Mucosa of descending colon (tissue), 3 donors: ENCODE results near the gene TMEM141. TPM values are rescaled to one million over a fixed set of nuclear protein-coding genes. Genes with fewer than 3 reads are reported as not detected.
A peak's percentile ranks its signal among the peaks of the same experiment; 100 is the strongest.

ENCODE experiments used
- ATAC-seq: fragments of 200-7000 bp; cut with Tn5 transposase; one replicate; pipeline ENCODE4 v1.9.1; 2020; ENCODE audit warnings: mild to moderate bottlenecking, moderate library complexity
- DNase-seq, 3 donors: peaks; one replicate each; pipeline ENCODE4 v3.0.0-alpha.2; 2020
- H3K36me3 ChIP-seq: fragments of 200-600 bp; one replicate; pipeline ENCODE4 v1.8.0; 2021; ENCODE audit warnings: low read depth, mild to moderate bottlenecking
- H3K4me1 ChIP-seq: fragments of 200-600 bp; one replicate; pipeline ENCODE4 v1.8.0; 2021; ENCODE audit warnings: low read depth, mild to moderate bottlenecking
- H3K4me3 ChIP-seq: fragments of 200-600 bp; one replicate; pipeline ENCODE4 v1.8.0; 2021; ENCODE audit warnings: mild to moderate bottlenecking
- H3K9me3 ChIP-seq: fragments of 200-600 bp; one replicate; pipeline ENCODE4 v1.8.0; 2021; ENCODE audit warnings: mild to moderate bottlenecking
- intact Hi-C, 2 donors: fragments of 100-400 bp; cut with DNase I in 1 of 2; cut with micrococcal nuclease in 1 of 2; formaldehyde crosslinking; loops; one replicate each; pipeline versions ENCODE4 v1.11.0 to v1.11.1; 2022; cut with DNase I, micrococcal nuclease
- total RNA-seq, 3 donors: library from RNA; stranded (reverse); fragmentation: NEBNext Ultra II Directional in 2 of 3; extraction: Animal tissue kit (Norgen Biotek cat#: 25700) in 2 of 3; gene quantifications; one replicate each; pipeline versions ENCODE4 v1.2.1 to v1.2.4, GENCODE V29; 2021 to 2023
- TF ChIP-seq, protein P1 (sequence below): fragments of 200-600 bp; IDR thresholded peaks from one replicate; pipeline ENCODE4 v1.8.0; 2022; ENCODE audit warnings: antibody characterized with exemption, mild to moderate bottlenecking
- donor health status: DM: no; HTN: no; CAD: no; lungs with moderate emphysema.
- donor health status: DM: no; HTN: no; CAD: no.
- donor health status: DM: no; HTN: yes; CAD: no.

Gene TMEM141
- total RNA-seq, 3 donors from 2014 or later: 110 to 373 (median 127) TPM

DNA sequence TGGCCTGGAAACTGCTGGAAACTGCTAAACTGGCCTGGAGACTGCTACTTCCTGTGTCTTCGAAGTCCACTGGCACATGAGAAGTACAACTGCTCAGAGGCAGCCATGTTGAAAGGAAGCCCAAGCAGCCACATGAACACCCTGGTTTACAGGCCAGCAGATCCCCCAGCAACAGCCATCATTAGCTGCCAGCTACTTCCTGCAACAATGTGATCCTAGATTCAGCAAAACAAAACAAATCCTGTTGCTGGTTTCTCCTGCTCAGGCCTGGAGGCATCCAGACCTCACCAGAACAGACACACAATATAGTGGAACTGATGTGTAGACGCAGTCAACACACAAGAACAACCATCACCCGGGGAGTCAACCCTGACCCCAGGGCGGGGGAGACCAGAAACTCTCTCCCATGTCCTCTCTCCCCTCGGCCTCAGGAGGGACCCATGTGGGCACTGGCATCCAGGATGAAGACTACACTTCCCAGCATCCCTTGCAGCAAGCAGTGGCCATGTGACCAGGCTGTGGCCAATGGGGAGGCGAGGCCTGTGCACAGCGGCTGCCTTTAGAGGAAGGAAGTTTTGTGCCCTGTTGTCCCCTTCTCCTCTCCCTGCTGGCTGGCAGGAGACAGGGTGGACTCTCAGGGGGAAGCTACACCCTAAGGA lies 17.6 kb upstream of the TMEM141 start:
- TF ChIP-seq, protein P1, sequence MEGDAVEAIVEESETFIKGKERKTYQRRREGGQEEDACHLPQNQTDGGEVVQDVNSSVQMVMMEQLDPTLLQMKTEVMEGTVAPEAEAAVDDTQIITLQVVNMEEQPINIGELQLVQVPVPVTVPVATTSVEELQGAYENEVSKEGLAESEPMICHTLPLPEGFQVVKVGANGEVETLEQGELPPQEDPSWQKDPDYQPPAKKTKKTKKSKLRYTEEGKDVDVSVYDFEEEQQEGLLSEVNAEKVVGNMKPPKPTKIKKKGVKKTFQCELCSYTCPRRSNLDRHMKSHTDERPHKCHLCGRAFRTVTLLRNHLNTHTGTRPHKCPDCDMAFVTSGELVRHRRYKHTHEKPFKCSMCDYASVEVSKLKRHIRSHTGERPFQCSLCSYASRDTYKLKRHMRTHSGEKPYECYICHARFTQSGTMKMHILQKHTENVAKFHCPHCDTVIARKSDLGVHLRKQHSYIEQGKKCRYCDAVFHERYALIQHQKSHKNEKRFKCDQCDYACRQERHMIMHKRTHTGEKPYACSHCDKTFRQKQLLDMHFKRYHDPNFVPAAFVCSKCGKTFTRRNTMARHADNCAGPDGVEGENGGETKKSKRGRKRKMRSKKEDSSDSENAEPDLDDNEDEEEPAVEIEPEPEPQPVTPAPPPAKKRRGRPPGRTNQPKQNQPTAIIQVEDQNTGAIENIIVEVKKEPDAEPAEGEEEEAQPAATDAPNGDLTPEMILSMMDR: no peak
- Histone ChIP-seq H3K36me3 (no peaks in the 10 kb centered on the region), H3K4me3 (no peak overlapping the region), H3K9me3 (peaks cover 4% of the 10 kb centered on the region), H3K4me1 (peaks cover 7% of the 10 kb centered on the region)
- ATAC-seq (peak; percentile 20), DNase-seq (peak in 2 of 3 donors; percentile 52 to 60)
- intact Hi-C loops: no loop called here

DNA sequence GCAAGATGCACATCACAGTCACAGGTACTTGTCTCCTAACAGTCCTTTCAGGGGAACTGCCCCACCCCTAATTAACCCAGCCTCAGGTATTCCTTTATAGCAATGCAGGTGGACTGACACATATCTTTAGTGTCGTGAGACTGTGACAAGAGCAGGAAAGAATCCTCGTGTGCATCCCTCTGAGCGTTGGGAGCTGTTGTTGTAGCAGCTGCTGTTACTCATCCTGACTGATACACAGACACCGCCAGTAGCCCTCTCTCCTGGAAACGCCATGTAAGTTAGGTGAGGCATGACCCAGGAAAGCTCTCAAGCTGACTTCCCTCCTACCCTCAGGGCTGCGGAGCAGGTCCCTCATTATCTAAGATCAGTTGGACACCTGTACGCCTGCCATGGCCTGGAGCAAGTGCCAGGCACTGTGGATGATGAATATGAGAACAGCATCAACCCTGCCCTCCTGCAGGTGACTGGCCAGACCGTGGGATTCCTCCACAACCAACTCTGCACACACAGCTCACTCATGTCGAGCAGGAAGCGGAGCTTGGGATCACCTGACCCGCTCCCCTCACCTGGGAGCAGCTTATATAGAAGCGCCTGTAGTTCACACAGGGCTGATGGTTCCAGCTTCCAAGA lies 16.6 kb upstream of the TMEM141 start:
- H3K4me1 ChIP-seq: peaks cover 7% of the 10 kb centered on the region
- ATAC-seq: no peak
- DNase-seq: peak in 1 of 3 donors; percentile 9
- H3K4me3 ChIP-seq: no peak overlapping the region
- H3K36me3 ChIP-seq: no peaks in the 10 kb centered on the region
- H3K9me3 ChIP-seq: peaks cover 4% of the 10 kb centered on the region
- TF ChIP-seq, protein P1: no peak
- intact Hi-C loops: no loop called here

DNA sequence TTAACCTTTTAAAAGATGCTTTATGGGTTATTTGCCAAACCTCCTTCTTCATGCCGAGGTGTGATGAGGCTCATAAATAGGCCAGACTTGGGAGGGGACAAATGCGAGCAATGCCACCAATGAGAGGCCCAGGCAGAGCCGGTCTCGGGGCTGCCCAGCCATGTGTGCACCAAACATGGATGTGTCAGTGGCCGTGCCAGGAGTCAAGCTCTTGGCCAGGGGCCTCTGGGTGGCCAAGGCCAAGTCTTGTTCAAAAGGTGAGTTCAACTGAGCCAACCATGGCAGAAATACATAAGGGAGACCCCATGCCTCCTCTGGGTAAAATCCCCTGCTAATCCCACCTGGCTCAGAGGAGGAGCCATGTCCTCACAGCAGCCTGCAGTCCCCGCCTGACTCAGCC lies 16.0 kb upstream of the TMEM141 start:
- no peak overlapping the region for H3K4me3 ChIP-seq
- ATAC-seq (no peak), DNase-seq (peak in 1 of 3 donors; percentile 16)
- TF ChIP-seq, protein P1: no peak
- H3K9me3 ChIP-seq: peaks cover 4% of the 10 kb centered on the region
- no peaks in the 10 kb centered on the region for H3K36me3 ChIP-seq
- intact Hi-C loops: no loop called here
- H3K4me1 ChIP-seq: peaks cover 7% of the 10 kb centered on the region

DNA sequence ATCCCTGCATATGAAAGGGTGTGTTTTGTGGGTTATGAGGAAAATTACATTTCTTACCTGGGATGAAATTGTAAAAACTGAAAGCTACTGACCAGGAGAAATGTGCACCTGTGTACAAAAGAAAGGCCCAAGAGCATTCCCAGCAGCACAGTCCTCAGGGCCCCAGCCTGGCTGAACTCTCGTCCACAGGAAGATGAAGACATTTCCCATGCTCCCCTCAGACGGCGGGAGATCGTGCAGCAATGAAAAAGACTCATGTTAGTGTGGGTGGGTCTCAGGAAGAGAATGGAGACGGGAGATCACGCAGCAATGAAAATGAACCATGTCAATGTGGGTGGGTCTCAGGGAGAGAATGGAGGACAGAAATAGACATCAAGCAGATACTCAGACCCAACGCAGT lies 14.2 kb upstream of the TMEM141 start:
- ATAC-seq (peak; percentile 17), DNase-seq (no peak)
- no peaks in the 10 kb centered on the region for H3K36me3 ChIP-seq
- TF ChIP-seq, protein P1: no peak
- peaks cover 4% of the 10 kb centered on the region for H3K9me3 ChIP-seq
- intact Hi-C loops: no loop called here
- H3K4me1 ChIP-seq: peaks cover 7% of the 10 kb centered on the region
- no peak overlapping the region for H3K4me3 ChIP-seq

DNA sequence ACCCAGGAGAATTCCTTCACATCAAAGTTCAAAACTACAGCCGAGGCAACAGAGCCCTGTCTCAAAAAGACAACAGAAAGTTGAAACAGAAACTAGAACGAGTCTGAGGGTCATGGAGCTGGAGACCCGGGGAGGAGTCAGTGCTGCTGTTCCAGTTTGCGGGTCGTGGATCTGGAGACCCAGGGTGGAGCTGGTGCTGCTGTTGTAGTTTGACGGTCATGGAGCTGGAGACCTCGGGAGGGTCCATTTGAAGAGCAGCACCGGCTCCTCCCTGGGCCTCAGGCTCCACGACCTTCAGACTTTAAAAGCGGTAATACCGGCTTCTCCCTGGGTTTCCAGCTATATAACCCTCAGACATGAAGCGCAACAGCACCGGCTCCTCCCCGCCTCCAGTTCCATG lies 13.8 kb upstream of the TMEM141 start:
- ATAC-seq (peak; percentile 93), DNase-seq (peak in 2 of 3 donors; percentile 70 to 82)
- peaks cover 4% of the 10 kb centered on the region for H3K9me3 ChIP-seq
- TF ChIP-seq, protein P1: no peak
- intact Hi-C loops: no loop called here
- H3K36me3 ChIP-seq: no peaks in the 10 kb centered on the region
- H3K4me1 ChIP-seq: peaks cover 7% of the 10 kb centered on the region
- H3K4me3 ChIP-seq: no peak overlapping the region
